NOMO-1 (cell line): Measurements from ENCODE around the gene DYNC1LI1.
"Not testable (repeated sequence)": the region's sequence is repeated elsewhere in the genome, so short reads cannot be mapped to it uniquely, and the experiment has no call there.

ENCODE experiments used
- DNase-seq, 2 experiments: peaks; one replicate each; lab custom pipeline; 2025; ENCODE audit not compliant: unreplicated experiment in 2 of 2; lab: John Stamatoyannopoulos, UW

DYNC1LI1 gene

GRCh38 chr3:32542807-32543206 is 27.9 kb downstream of the DYNC1LI1 start:
- no peak for DNase-seq

DNA sequence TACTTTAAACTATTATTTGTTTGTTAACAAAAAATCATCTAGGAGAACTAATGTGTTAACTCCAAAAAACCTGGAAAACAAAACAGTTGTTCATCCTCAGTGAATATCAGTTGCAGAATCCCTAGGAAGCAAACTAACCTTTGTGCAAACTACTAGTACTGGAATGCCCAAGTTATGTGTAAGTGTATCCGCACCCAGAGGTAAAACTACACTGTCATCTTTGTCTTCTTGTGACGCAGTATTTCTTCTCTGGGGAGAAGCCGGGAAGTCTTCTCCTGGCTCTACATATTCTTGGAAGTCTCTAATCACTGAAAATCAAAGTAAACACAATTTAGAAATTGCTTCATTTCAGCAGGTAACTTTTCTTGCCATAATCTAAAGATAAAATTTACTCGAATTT is 29.8 kb downstream of the DYNC1LI1 start:
- no peak for DNase-seq

- DNase-seq: no peak
Measured at GRCh38 chr3:32532434-32532833, 38.2 kb downstream of the DYNC1LI1 start.

DNA sequence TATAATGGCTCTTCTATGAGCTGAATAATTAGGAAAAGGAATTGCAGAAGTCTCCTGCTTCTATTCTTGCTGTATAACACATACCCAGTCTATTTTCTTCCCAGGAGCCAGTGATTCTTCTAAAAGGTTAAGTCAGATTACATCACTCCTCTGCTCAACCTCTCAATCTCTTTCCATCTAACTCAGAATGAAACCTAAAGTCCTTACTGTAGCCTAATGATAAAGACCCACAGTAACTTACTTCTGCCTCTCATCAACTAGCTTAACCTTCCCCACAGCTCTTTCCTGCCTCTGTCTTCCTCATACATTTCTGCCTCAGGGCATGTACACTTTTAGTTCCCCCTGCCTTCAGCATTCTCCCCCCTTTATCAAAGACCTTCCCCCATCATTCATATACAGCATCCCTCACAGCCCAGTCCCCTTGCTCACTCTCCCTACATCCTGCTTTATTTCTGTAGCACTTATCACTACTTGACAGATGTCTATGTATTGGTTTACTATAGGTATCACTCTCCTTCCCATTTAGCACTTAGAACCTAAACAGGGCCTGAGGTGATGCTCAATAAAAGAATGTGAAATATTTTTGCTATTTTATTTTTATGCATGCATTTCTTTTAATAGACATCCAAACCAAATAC is 39.5 kb downstream of the DYNC1LI1 start:
- DNase-seq: no peak

GRCh38 chr3:32525720-32526119 is 44.9 kb downstream of the DYNC1LI1 start:
- DNase-seq: no peak

DNA sequence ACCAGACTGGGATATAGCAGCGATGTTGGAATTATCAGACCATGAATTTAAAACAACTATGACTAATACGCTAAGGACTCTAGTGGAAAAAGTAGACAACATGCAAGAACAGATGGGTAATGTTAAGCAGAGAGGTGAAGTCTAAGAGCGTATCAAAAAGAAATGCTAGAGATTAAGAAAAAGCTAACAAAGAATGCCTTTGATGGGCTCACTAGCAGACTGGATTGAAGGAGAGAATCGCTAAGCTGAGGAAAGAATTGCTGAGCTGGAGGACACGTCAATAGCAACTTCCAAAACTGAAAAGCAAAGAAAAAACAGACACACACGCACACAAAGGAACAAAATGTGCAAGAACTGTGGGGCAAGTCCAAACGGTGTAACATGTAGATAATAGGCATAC is 48.0 kb downstream of the DYNC1LI1 start:
- no peak for DNase-seq

DNA sequence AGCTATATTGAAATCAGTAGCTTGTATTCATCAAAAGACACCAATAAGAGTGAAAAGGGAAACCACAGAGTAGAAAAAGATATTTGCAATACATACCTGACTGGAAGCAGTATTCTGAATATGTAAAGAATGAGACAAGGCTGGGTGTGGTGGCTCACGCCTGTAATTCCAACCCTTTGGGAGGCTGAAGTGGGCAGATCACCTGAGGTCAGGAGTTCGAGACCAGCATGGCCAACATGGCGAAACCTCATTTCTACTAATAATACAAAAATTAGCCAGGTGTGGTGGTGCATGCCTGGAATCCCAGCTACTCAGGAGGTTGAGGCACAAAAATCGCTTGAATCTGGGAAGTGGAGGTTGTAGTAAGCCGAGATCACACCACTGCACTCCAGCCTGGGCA is 51.7 kb downstream of the DYNC1LI1 start:
- DNase-seq: not testable (repeated sequence)

GRCh38 chr3:32516751-32517150 is 53.9 kb downstream of the DYNC1LI1 start:
- DNase-seq: not testable (repeated sequence)

- no peak for DNase-seq
Measured at GRCh38 chr3:32511005-32511404, 59.7 kb downstream of the DYNC1LI1 start.

DNA sequence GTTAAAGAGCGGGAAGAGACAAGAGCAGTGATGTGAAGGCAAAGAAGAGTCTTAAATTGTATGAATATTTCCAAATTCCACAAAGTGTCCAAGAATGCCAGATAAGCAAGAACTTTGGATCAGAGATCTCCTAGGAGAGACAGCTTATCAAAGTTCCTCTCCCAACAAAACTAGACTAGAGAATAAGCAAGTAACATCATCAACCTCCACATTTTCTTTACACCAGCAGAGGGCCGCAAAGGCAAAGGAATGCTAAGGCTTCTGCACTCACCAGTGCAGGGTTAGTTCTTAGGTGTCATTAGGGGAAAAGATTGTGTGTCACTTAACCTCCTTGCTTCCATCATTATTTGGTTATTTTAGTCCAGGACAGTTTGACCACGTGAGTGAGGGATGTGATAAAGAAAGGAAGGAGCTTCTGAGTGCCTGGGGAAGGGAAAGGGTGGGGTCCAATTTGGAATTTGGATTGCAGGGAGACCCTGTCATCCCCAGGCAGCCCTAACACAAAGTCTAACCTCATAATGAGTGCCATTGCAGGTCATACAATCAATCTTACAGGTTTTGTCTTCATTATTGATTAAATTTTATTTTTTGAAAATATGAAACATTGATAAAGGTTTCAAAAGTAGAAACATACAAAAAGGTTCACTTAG is 60.5 kb downstream of the DYNC1LI1 start:
- DNase-seq: peak; percentile 64 to 75

DNA sequence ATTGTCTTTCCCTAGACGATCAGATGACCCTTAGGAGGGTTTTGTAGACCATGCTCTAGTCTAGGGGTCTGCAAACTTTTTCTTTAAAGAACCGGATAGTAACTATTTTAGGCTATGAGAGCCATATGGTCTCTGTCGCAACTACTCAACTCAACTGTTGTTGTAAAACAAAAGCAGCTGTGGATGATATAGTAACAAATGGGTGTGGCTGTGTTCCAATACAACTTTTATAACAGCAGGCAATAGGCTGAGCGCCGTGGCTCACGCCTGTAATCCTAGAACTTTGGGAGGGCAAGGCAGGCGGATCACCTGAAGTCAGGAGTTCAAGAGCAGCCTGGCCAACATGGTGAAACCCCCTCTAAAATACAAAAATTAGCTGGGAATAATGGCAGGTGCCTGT is 61.9 kb downstream of the DYNC1LI1 start:
- DNase-seq: peak; percentile 16 to 44

- no peak for DNase-seq
Measured at GRCh38 chr3:32506466-32506865, 64.2 kb downstream of the DYNC1LI1 start.

- DNase-seq: no peak
Measured at GRCh38 chr3:32502946-32503286, 67.7 kb downstream of the DYNC1LI1 start.

- DNase-seq: peak; percentile 60 to 64
Measured at GRCh38 chr3:32502118-32502945, 68.3 kb downstream of the DYNC1LI1 start, which contains the start of gene CMTM6. TSS of gene CMTM6 (minus strand) at chr3:32502852. CDS start at chr3:32502745, 107 bp downstream.

DNA sequence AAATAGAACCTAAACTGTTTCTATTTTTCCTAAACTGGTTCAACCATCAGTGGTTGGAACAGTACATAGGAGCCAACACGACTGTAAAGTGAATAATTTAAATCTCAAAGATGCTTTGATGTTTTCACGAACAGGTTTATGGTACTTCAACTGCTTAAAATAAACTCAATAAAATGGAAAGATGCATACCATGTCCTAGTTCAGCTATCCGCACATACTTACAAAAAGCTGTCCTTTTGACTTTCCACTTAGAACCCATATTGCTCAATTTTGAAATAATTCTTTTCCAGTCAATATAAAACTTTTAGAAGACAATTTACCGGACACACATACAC is 68.9 kb downstream of the DYNC1LI1 start:
- DNase-seq: no peak

DNA sequence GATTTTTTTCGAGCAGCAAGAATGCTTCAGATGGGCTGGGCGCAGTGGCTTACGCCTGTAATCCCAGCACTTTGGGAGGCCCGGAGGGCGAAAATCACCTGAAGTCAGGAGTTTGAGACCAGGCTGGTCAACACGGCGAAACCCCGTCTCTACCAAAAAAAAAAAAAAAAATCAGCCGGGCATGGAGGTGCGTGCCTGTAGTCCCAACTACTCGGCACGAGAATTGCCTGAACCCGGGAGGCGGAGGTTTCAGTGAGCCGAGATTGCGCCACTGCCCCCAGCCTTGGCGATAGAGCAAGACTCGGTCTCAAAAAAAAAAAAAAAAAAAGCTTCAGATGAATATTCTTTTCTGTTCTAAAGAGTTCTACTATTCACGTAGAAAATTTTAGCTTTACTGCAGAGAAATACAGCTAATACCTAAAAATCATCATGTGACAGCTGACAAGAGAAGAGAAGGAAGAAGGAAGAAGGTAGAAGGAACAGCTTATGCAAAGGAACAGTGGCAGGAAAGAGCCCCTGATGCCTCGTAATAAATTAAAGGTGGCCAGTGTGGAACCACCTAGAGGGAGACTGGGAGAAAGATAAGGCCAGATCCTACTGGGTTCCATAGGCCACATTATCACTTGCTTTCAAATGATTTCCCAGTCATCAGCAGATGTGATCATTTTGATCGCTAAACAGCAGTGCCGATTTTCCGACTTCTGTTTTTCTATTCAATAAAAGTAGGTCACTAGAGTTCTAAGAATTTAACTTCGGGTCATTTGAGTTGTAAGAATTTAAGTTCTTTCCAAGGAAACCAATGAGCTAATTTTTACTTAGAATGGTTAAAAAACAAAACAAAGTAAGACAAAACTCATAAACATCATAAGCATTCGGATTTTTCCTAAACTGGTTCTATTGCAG is 69.5 kb downstream of the DYNC1LI1 start:
- DNase-seq: peak in 1 of 2 experiments; percentile 29

DNA sequence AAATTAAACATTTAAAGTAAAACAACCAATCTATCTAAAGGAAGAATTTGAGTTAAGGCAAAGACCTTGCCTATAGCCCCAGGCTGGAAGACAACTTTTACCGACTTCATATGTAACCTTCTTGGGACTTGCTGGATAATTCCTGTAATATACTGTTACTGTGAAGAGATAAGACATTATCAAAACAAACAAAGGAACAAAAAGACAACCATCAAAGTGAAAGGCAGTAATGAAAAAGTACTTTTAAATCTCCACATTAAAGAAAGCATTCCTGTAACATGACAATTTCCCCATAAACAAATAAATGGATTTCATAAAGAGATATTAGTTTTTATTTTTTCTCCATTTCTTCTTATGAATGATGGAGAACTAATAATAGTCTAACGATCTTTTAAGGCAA is 70.4 kb downstream of the DYNC1LI1 start:
- DNase-seq: no peak

GRCh38 chr3:32499585-32499984 is 71.1 kb downstream of the DYNC1LI1 start:
- DNase-seq: no peak

GRCh38 chr3:32498992-32499391 is 71.7 kb downstream of the DYNC1LI1 start:
- DNase-seq: no peak

DNA sequence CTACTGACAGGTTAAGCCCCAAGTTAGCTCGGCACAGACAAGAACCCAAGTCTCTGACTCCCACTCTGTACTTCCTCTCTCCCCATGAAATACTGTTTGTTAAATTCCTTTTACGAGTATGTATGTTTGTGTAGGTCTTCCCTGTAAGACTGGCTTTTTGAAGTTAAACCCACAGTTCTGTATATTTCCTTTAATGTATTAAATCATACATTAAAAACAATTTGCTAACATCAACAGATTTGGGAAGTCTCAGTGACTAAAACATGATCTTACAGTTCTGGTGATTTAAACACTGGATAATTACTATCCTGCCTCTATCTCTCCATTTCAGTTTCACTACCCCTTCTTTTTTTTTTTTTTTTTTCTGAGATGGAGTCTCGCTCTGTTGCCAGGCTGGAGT is 72.4 kb downstream of the DYNC1LI1 start:
- DNase-seq: peak in 1 of 2 experiments; percentile 69

- no peak for DNase-seq
Measured at GRCh38 chr3:32495609-32496008, 75.0 kb downstream of the DYNC1LI1 start.
